Activated CD4-positive, alpha-beta memory T cell treated with anti-CD3 and anti-CD28 coated beads for 36 hours (primary cell): Measurements from ENCODE around the gene PACSIN1. TPM values are rescaled to one million over a fixed set of nuclear protein-coding genes. Genes with fewer than 3 reads are reported as not detected.

Source experiments
- CTCF ChIA-PET: fragments of 350-600 bp; sonication (Branson Sonifier 250); formaldehyde crosslinking; loops from one replicate; lab custom pipeline; 2021; ENCODE audit warnings: antibody characterized with exemption, inconsistent platforms; lab: Charles Lee
- POLR2A ChIA-PET: fragments of 350-600 bp; sonication (Branson Sonifier 250); formaldehyde crosslinking; loops from one replicate; lab custom pipeline; 2021; ENCODE audit warnings: antibody characterized with exemption; lab: Charles Lee
- DNase-seq: peaks from one replicate; pipeline ENCODE4 v3.0.0-alpha.2; 2020
- H3K27ac Mint-ChIP-seq: one replicate; pipeline ENCODE4 v1.8.0; 2021; ENCODE audit warnings: mixed read lengths
- H3K27me3 Mint-ChIP-seq: one replicate; pipeline ENCODE4 v1.8.0; 2021; ENCODE audit warnings: mixed read lengths
- H3K36me3 Mint-ChIP-seq: one replicate; pipeline ENCODE4 v1.8.0; 2021; ENCODE audit warnings: mixed read lengths
- H3K4me1 Mint-ChIP-seq: one replicate; pipeline ENCODE4 v1.8.0; 2021; ENCODE audit warnings: low read depth, mixed read lengths
- H3K4me3 Mint-ChIP-seq: one replicate; pipeline ENCODE4 v1.8.0; 2021; ENCODE audit warnings: mild to moderate bottlenecking, mixed read lengths
- H3K9me3 Mint-ChIP-seq: one replicate; pipeline ENCODE4 v1.8.0; 2021; ENCODE audit warnings: mixed read lengths
- intact Hi-C: fragments of 100-400 bp; cut with micrococcal nuclease; formaldehyde crosslinking; loops from one replicate; pipeline ENCODE4 v1.15.1; 2023
- total RNA-seq, 2 experiments: library from RNA; stranded (reverse); gene quantifications; one replicate each; pipeline ENCODE4 v1.2.3, GENCODE V29; 2021

PACSIN1 gene
- total RNA-seq, 2 experiments from 2014 or later: 0.10 to 0.40 TPM

DNA sequence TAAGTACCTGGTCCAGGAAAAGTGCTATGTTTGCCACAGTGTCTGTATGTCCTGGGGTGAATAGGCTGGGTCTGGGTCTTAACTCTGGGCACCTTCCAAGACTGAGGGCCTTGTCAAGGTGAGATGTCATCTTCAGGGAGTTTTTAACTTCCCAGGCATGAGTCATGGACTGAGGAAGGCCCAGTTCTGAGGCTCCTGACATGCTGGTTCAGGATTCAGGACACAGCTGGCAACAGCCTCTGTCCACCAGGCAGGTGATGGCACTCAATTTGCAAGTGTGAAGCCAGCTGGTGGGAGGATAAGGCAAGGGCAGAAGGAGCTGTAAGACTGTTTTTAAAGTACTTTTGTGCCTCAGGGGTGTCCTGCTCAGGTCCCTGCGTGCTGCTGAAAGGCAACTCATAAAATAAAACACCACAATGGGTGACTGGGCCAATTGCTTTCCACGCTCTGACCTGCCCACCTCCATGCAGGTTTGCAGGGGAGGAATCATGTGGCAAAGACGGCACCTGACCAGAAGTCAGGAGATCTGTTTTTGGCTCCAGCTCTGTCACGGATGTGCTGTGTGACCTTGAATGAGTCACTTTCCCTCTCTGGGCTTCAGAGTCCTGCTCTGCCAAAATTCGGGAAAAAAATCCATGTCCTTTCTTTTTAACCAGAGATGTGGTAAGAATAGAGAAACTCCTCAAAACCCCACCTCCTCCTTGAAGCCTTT is 4.9 kb upstream of the PACSIN1 start:
- POLR2A ChIA-PET: interaction anchor here (0.7 to 0.8 kb wide), 2 partner anchors 147 to 419 kb away, joined by 3 read pairs; no protein-coding TSS in a partner anchor
- DNase-seq: no peak
- H3K27ac Mint-ChIP-seq: no peak overlapping the region
- H3K27me3 Mint-ChIP-seq: peaks cover 15% of the 10 kb centered on the region
- CTCF ChIA-PET: interaction anchor here (0.5 to 10.5 kb wide), 23 partner anchors 10 to 679 kb away, joined by 3 to 170 read pairs (median 5); partner anchors contain the start of genes BLTP3A and SMIM29
- no peaks in the 10 kb centered on the region for H3K36me3 Mint-ChIP-seq
- no peak overlapping the region for H3K4me3 Mint-ChIP-seq
- H3K9me3 Mint-ChIP-seq: no peaks in the 10 kb centered on the region
- peaks cover 5% of the 10 kb centered on the region for H3K4me1 Mint-ChIP-seq
- intact Hi-C loops: loop anchor here (1.0 to 2.0 kb wide), 2 partner anchors 66 to 148 kb away; no protein-coding TSS in a partner anchor

DNA sequence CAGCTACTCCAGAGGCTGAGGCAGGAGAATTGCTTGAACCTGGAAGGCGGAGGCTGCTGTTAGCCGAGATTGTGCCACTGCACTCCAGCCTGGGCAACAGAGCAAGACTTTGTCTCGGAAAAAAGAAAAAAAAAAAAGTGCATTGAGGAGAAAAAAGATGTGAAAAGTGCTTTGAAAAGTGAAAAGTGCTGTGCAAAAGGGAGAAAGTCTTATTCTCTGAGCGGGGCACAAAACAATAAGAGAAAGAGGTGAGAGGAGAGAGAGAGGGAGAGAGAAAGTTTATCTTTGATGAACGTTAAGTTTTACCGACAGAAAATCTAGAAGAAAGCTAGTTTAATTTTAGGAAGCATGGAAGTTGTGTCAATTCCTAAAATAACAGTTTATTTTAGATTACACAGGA is 3.9 kb upstream of the PACSIN1 start:
- no peaks in the 10 kb centered on the region for H3K36me3 Mint-ChIP-seq
- peaks cover 5% of the 10 kb centered on the region for H3K4me1 Mint-ChIP-seq
- no peak for DNase-seq
- no peak overlapping the region for H3K27ac Mint-ChIP-seq
- peaks cover 23% of the 10 kb centered on the region for H3K27me3 Mint-ChIP-seq
- H3K4me3 Mint-ChIP-seq: no peak overlapping the region
- CTCF ChIA-PET: interaction anchor here (0.6 to 10.5 kb wide), 2 partner anchors 65 to 147 kb away, joined by 4 to 170 read pairs; no protein-coding TSS in a partner anchor
- no peaks in the 10 kb centered on the region for H3K9me3 Mint-ChIP-seq
- intact Hi-C loops: no loop called here
- POLR2A ChIA-PET: interaction anchor here (0.6 kb wide), 1 partner anchor 660 kb away, joined by 4 read pairs; no protein-coding TSS in a partner anchor

DNA sequence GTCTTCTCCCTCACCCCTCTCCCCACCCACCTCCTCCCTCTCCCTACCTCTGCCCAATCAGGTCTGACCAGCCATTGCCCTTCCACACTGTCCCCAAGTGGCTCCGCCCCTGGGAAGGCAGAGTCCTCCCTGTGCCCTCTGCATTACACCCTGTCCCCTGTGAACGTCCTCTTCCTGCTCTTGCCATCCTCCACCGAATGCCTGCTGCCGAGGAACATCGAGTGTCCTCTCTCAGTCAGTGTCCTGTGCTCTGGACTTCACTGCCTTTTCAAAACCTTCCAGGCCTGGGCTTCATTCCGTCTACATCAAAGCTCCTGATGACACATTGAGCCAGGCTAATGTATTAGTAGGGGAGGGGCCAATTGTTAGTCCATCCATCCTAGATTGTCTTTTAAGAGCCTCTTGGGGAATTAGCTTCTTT is 3.3 kb upstream of the PACSIN1 start:
- Mint-ChIP-seq H3K4me1 (peaks cover 5% of the 10 kb centered on the region), H3K4me3 (no peak overlapping the region), H3K27ac (no peak overlapping the region), H3K36me3 (no peaks in the 10 kb centered on the region), H3K27me3 (peaks cover 26% of the 10 kb centered on the region), H3K9me3 (no peaks in the 10 kb centered on the region)
- ChIA-PET POLR2A (interaction anchor here (0.6 to 0.7 kb wide), 2 partner anchors 269 to 659 kb away, joined by 3 to 4 read pairs; no protein-coding TSS in a partner anchor), CTCF (interaction anchor here (0.6 to 10.5 kb wide), 3 partner anchors 9 to 146 kb away, joined by 3 to 170 read pairs (median 3); no protein-coding TSS in a partner anchor)
- DNase-seq: no peak
- intact Hi-C loops: no loop called here

DNA sequence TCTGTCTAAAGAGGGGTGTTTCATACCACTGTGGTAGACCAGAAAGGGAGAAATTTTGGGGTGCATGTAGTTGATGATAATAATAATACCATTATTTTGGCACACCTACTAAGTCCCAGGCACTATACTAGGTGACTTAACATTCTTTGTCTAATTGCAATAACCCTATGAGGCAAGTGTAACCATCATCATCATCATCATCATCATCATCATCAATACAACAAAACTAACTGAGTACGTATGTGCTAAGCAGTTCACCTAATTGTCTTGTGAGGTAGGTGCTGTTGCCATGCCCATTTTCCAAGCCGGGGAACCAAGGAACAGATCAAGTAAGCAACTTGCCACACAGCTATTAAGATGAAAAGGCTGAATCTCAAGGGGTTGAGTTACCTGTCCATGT is 2.6 kb upstream of the PACSIN1 start:
- Mint-ChIP-seq H3K4me1 (peaks cover 5% of the 10 kb centered on the region), H3K27ac (no peak overlapping the region), H3K36me3 (no peaks in the 10 kb centered on the region), H3K9me3 (no peaks in the 10 kb centered on the region), H3K4me3 (no peak overlapping the region), H3K27me3 (peaks cover 26% of the 10 kb centered on the region)
- intact Hi-C loops: no loop called here
- DNase-seq: no peak
- POLR2A ChIA-PET: interaction anchor here (0.7 kb wide), 1 partner anchor 268 kb away, joined by 3 read pairs; no protein-coding TSS in a partner anchor
- CTCF ChIA-PET: interaction anchor here (1.2 to 10.5 kb wide), 2 partner anchors 64 to 146 kb away, joined by 3 to 170 read pairs; no protein-coding TSS in a partner anchor

DNA sequence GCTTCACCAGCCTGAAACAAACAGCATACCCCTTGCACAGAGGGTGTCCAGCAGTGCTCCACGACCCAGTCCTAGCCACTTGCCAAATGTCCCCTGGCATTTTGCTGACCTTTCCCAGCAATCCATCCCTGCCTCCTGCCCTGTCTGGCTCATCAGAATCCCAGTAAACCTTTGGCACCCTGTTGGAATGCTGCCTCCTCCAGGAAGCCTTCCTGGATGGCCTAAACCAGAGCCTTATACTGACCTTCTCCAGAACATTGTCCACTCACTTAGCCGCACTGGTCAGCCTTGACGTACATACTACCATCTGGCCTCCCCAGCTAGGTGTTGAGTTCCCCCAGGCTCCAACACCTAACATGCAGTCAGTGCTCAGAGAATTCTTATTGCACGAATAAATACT is 2.0 kb upstream of the PACSIN1 start:
- Mint-ChIP-seq H3K4me1 (peaks cover 5% of the 10 kb centered on the region), H3K9me3 (no peaks in the 10 kb centered on the region), H3K27me3 (peaks cover 28% of the 10 kb centered on the region), H3K36me3 (no peaks in the 10 kb centered on the region), H3K27ac (no peak overlapping the region), H3K4me3 (no peak overlapping the region)
- ChIA-PET CTCF (interaction anchor here (10.5 kb wide), 1 partner anchor 145 kb away, joined by 170 read pairs; no protein-coding TSS in a partner anchor), POLR2A (no interaction called here)
- DNase-seq: no peak
- intact Hi-C loops: no loop called here

DNA sequence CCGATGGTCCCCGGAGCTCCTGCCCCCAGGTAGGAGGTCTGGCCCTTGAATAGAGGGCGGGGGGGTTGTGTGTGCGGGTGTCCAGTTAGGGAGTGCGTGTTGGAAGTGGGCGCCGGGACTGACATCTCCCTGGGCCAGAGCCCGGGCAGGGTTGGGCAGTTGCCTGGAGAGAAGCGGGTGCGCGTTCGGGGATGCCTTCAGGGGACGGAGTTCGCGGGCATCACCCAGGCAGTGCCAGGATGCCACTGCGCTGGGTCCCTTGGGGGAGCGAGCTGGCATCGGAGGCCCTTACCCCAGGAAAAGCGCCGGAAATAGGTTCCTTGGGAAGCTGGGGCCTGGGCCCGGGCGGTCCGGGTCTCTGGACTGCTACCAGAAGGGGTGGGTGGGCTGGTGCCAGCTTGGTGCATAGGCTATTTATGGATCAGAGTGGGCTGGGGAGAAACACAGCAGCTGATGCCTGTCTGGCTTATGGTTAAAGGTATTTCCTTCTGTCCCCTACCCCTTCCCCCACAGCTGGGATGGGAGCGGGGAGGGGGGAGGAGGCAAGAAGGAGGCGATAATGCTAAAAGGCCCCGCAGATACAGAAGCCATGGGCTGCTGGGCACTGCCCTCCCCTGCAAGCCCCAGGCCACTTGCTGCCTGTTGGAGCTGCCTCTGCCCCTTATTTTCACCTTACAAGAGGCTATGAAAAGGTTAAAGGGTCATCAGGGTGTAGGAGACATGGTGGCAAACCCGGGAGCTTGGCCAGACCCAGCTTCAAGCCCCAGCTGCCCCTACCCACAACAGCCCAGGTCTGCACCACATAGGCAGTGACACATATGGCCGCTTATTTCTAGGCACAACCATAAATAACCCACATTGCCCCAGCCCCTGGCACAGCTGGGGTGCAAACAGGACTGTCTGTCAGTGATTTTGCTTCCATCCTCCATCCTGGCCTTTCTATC is 638 bp downstream of the PACSIN1 start:
- intact Hi-C loops: no loop called here
- no peak overlapping the region for H3K4me3 Mint-ChIP-seq
- H3K4me1 Mint-ChIP-seq: peaks cover 5% of the 10 kb centered on the region
- H3K27ac Mint-ChIP-seq: no peak overlapping the region
- CTCF ChIA-PET: interaction anchor here (10.5 kb wide), 1 partner anchor 142 kb away, joined by 170 read pairs; no protein-coding TSS in a partner anchor
- DNase-seq: no peak
- H3K36me3 Mint-ChIP-seq: no peaks in the 10 kb centered on the region
- POLR2A ChIA-PET: no interaction called here
- peaks cover 29% of the 10 kb centered on the region for H3K27me3 Mint-ChIP-seq
- H3K9me3 Mint-ChIP-seq: no peaks in the 10 kb centered on the region

DNA sequence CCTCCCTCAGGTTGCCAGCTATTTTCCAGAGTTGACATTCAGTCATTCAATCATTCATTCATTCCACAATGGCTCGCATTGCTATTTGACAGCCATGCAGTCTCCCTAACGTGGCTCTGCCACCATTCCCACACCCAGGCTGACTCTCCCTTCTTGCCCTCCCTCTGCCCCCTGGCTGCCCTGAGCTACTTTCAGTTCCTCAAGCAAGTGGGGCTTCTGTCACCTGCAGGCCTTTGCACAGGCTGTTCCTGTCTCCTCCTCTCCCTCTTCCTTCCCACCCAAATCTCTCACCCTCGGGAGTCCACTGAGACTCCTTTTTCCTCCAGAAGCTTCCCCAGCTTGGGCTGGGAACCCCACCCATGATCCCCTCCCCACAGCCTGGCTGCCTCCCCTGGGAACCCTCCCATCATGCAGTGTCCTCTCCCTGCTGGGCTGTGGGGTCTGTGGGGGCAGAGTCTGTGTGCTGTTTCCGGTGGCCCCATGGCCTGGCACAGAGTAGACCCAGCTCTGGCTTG is 2.6 kb downstream of the PACSIN1 start:
- DNase-seq: no peak
- no peaks in the 10 kb centered on the region for H3K9me3 Mint-ChIP-seq
- CTCF ChIA-PET: interaction anchor here (0.8 kb wide), 1 partner anchor 42 kb away, joined by 3 read pairs; no protein-coding TSS in a partner anchor
- H3K36me3 Mint-ChIP-seq: no peaks in the 10 kb centered on the region
- H3K27me3 Mint-ChIP-seq: peaks cover 29% of the 10 kb centered on the region
- peaks cover 5% of the 10 kb centered on the region for H3K4me1 Mint-ChIP-seq
- intact Hi-C loops: no loop called here
- no peak overlapping the region for H3K4me3 Mint-ChIP-seq
- no peak overlapping the region for H3K27ac Mint-ChIP-seq
- POLR2A ChIA-PET: no interaction called here

DNA sequence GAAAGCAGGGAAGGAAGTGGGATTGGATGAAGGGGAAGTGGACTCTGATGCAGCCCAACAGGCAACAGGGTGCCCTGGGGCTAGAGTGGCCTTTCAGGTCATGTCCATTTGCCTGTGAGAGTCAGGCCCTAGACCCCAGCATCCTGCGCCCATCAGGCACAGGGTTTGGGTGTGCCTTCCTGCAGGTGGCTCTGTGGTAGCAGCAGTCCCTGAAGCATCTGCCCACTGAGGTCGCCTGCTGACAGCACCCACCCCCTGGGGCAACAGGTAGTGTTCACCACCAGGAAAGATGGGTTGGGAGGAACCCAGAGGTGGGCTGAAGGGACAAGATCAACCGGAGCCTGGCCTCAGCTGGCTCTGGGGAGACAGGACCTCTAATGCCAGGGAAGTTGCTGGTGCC is 3.6 kb downstream of the PACSIN1 start:
- H3K36me3 Mint-ChIP-seq: no peaks in the 10 kb centered on the region
- H3K27ac Mint-ChIP-seq: no peak overlapping the region
- DNase-seq: no peak
- POLR2A ChIA-PET: no interaction called here
- H3K27me3 Mint-ChIP-seq: peaks cover 24% of the 10 kb centered on the region
- H3K9me3 Mint-ChIP-seq: peaks cover 5% of the 10 kb centered on the region
- CTCF ChIA-PET: no interaction called here
- H3K4me3 Mint-ChIP-seq: no peak overlapping the region
- intact Hi-C loops: no loop called here
- peaks cover 5% of the 10 kb centered on the region for H3K4me1 Mint-ChIP-seq

DNA sequence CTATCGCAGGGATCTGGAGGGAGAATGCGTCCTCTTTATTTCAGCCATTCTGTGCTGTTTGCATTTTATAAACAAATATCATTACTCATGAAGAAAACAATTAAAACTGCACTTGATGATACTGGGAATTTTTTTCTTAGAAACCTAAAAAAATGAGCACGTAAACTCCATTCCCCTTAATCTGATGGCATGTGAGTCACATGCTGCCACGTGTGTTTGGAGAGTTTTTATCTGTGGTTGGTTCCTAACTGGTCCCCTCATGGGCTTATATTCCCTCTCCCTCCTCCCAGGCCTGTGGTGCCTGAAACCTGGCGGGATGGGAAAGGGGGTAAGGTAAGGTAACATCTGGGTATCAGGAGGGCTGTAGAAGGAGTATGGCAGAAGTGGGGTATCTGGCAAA is 6.5 kb downstream of the PACSIN1 start:
- intact Hi-C loops: no loop called here
- peaks cover 3% of the 10 kb centered on the region for H3K27me3 Mint-ChIP-seq
- ChIA-PET CTCF (no interaction called here), POLR2A (no interaction called here)
- H3K27ac Mint-ChIP-seq: no peak overlapping the region
- no peaks in the 10 kb centered on the region for H3K36me3 Mint-ChIP-seq
- no peaks in the 10 kb centered on the region for H3K4me1 Mint-ChIP-seq
- no peak for DNase-seq
- peaks cover 5% of the 10 kb centered on the region for H3K9me3 Mint-ChIP-seq
- H3K4me3 Mint-ChIP-seq: no peak overlapping the region

DNA sequence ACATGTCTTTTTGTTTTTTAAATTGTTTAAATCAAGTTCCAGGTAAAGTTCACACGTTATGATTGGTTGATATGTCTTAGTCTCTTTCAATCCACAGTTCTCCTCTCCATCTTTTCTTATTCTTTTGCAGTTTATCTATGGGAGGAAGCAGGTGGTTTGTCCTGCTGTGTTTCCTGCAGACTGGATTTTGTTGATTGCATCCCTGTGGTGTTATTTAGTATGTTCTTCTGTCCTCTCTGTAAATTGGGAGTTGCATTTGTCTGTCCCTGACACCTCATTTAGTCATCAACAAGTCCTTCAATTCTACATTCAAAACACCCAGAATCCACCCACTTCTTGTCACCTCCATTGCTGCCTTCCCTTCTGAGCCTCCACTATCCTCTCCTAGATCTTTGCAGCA is 8.1 kb downstream of the PACSIN1 start:
- Mint-ChIP-seq H3K4me1 (no peaks in the 10 kb centered on the region), H3K4me3 (no peak overlapping the region), H3K36me3 (no peaks in the 10 kb centered on the region), H3K27me3 (no peaks in the 10 kb centered on the region), H3K9me3 (peaks cover 5% of the 10 kb centered on the region), H3K27ac (no peak overlapping the region)
- no peak for DNase-seq
- ChIA-PET CTCF (interaction anchor here (3.3 kb wide), 1 partner anchor 14 kb away, joined by 14 read pairs; no protein-coding TSS in a partner anchor), POLR2A (no interaction called here)
- intact Hi-C loops: no loop called here

DNA sequence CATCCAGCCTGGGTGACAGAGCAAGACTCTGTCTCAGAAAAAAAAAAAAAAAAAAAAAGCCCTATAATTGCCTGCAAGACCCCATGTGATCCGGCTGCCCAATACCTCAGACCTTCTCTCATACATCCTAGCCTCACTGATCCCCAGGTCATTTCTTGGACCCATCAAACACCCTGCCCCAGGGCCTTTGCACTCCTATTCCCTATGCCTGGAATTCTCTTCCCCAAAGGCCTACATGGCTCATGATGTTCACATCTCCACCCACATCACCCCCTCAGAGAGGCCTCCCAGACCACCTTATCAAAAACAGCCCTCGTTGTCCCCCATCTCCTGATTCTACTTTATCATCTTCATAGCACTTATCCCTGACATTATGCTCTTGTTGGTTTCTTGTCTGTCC is 8.9 kb downstream of the PACSIN1 start:
- POLR2A ChIA-PET: no interaction called here

More for the DNA sequence above, 8.9 kb downstream of the PACSIN1 start:
- Mint-ChIP-seq H3K4me1 (no peaks in the 10 kb centered on the region), H3K27me3 (no peaks in the 10 kb centered on the region), H3K27ac (no peak overlapping the region), H3K4me3 (no peak overlapping the region), H3K9me3 (peaks cover 5% of the 10 kb centered on the region), H3K36me3 (no peaks in the 10 kb centered on the region)
- no peak for DNase-seq
- CTCF ChIA-PET: interaction anchor here (3.3 kb wide), 1 partner anchor 15 kb away, joined by 14 read pairs; no protein-coding TSS in a partner anchor
- intact Hi-C loops: no loop called here
